ENCODE results near the gene CCDC32. TPM values are rescaled to one million over a fixed set of nuclear protein-coding genes. Genes with fewer than 3 reads are reported as not detected.

Gene CCDC32
- total RNA-seq, 2 donors from 2014 or later, result 7.6 to 21.0 TPM

DNA sequence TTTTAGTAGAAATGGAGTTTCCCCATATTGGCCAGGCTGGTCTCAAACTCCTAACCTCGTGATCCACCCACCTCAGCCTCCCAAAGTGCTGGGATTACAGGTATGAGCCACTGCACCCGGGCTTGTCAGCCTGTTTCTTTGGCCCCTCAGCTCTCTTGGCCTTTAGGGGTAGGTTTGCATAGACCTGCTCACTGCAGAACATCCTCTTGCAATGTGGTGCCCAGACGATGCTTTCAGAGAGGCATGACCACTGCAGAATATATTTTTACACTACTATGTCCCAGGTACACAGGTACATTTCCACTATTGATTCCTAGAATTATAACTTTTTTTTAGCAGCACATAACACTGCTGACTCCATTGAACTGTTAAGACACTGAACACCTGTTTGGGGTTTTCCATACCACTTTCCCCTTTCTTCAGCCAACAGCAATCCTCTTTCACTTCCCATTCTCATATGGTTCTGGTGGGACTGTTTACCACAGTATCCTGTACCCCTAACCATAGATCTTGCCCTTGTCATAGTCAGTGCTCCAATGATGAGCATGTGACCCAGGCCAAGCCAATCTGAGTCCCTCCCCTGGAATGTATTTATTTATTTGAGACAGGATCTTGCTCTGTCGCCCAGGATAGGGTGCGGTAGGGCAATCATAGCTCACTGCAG is 21.1 kb downstream of the CCDC32 start:
- peaks cover 0 to 5% of the 10 kb centered on the region in 2 donors for H3K36me3 ChIP-seq (replicated peaks in 1 of 2; ENCODE audit: insufficient read depth in 1 of 2, low read depth in 2 of 2)
- H3K9me3 ChIP-seq, result no peaks in the 10 kb centered on the region
- TF ChIP-seq POLR2A (IDR thresholded peaks at IDR 0.05), result no peak
- TF ChIP-seq, protein P1, sequence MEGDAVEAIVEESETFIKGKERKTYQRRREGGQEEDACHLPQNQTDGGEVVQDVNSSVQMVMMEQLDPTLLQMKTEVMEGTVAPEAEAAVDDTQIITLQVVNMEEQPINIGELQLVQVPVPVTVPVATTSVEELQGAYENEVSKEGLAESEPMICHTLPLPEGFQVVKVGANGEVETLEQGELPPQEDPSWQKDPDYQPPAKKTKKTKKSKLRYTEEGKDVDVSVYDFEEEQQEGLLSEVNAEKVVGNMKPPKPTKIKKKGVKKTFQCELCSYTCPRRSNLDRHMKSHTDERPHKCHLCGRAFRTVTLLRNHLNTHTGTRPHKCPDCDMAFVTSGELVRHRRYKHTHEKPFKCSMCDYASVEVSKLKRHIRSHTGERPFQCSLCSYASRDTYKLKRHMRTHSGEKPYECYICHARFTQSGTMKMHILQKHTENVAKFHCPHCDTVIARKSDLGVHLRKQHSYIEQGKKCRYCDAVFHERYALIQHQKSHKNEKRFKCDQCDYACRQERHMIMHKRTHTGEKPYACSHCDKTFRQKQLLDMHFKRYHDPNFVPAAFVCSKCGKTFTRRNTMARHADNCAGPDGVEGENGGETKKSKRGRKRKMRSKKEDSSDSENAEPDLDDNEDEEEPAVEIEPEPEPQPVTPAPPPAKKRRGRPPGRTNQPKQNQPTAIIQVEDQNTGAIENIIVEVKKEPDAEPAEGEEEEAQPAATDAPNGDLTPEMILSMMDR (IDR thresholded peaks at IDR 0.05), result no peak
- no peak overlapping the region for H3K4me3 ChIP-seq
- H3K4me1 ChIP-seq, result no peaks in the 10 kb centered on the region
- DNase-seq, result no peak
- no peak for ATAC-seq
- H3K27ac ChIP-seq, result no peak overlapping the region
- whole genome bisulfite sequencing, 2 donors, result 75 to 80% methylated on average over 5 of the region's 5 CpGs
- H3K27me3 ChIP-seq, result no peaks in the 10 kb centered on the region
- intact Hi-C loops (cut with DNase I), result no loop called here

DNA sequence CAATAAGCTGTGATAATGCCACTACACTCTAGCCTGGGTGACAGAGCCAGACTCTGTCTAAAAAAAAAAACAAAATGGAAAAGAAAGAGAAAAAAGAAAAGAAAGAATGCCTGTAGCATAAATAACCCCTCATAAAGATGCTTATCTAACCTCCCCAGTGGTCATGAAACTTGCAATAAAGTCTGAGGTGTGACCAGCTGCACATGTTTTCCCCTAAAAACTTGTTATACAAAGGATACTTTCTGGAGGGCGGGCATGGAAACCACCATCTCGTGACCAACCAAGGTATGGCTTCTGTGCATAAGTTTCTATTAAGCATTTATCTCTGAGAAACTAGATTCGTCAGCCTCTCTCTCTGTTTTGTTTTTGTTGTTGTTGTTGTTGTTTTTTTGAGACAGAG is 21.8 kb downstream of the CCDC32 start:
- Histone ChIP-seq H3K9me3 (no peaks in the 10 kb centered on the region), H3K4me1 (no peaks in the 10 kb centered on the region), H3K4me3 (no peak overlapping the region), H3K27me3 (no peaks in the 10 kb centered on the region), H3K36me3 (replicated peaks in 1 of 2; ENCODE audit: insufficient read depth in 1 of 2, low read depth in 2 of 2) (peaks cover 0 to 5% of the 10 kb centered on the region in 2 donors), H3K27ac (no peak overlapping the region)
- TF ChIP-seq, protein P1 (IDR thresholded peaks at IDR 0.05), result no peak
- no peak for TF ChIP-seq POLR2A (IDR thresholded peaks at IDR 0.05)
- intact Hi-C loops (cut with DNase I), result no loop called here
- no peak for ATAC-seq
- DNase-seq, result no peak
- 95 to 97% methylated on average over 3 of the region's 3 CpGs for WGBS, 2 donors

DNA sequence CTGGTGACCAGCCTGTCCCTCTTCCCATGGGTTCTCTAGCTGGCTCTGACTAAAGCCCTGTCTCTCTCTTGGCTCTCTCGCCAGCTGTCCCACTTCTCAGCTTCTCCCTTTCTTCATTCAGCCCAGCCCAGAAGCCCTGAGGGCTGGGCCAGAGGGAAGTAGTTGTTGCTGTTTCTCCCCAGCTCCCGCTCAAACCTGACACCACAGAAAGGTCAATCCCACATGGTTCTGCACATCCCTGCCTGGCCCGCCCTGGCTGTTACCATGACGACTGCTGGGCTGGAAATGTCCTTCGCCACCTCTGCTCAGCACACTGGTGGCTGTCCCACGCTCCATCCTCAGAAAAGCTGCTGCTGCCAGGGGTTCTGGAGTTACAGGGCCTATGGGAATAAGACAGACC is 25.9 kb downstream of the CCDC32 start:
- WGBS, 2 donors, result 86 to 97% methylated on average over 6 of the region's 6 CpGs

DNA sequence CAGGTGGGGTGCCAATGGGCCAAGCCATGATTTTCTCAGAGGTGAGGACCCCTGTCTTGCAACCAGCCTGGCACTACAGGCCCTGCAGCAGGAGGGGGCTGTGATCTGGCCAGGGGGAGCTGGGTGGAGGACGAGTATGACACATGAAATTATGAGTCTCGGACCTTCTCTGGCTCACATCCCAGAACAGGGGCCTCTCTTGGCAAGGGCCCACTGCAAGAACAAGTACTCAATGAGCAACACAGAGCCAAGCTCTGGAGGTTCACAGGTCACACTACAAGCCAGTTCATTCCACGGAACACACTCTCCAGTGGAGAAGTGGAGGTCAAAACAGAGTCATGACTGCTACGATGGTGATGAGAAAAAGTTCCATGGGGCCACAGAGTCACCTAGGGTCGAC is 28.3 kb downstream of the CCDC32 start:
- TF ChIP-seq POLR2A (IDR thresholded peaks at IDR 0.05), result no peak
- TF ChIP-seq, protein P1 (IDR thresholded peaks at IDR 0.05), result no peak
- H3K9me3 ChIP-seq, result no peaks in the 10 kb centered on the region
- no peaks in the 10 kb centered on the region for H3K27me3 ChIP-seq
- DNase-seq, result no peak
- no peak overlapping the region for H3K27ac ChIP-seq
- H3K4me1 ChIP-seq, result no peaks in the 10 kb centered on the region
- intact Hi-C loops (cut with DNase I), result no loop called here
- H3K36me3 ChIP-seq (replicated peaks in 1 of 2; ENCODE audit: insufficient read depth in 1 of 2, low read depth in 2 of 2), result no peaks in the 10 kb centered on the region
- H3K4me3 ChIP-seq, result no peak overlapping the region
- WGBS, 2 donors, result 72 to 77% methylated on average over 5 of the region's 5 CpGs
- ATAC-seq, result no peak

More for the DNA sequence above, 25.9 kb downstream of the CCDC32 start:
- H3K36me3 ChIP-seq (replicated peaks in 1 of 2; ENCODE audit: insufficient read depth in 1 of 2, low read depth in 2 of 2), result no peaks in the 10 kb centered on the region
- no peaks in the 10 kb centered on the region for H3K9me3 ChIP-seq
- intact Hi-C loops (cut with DNase I), result no loop called here
- H3K27ac ChIP-seq, result no peak overlapping the region
- H3K27me3 ChIP-seq, result no peaks in the 10 kb centered on the region
- H3K4me3 ChIP-seq, result no peak overlapping the region
- no peak for TF ChIP-seq POLR2A (IDR thresholded peaks at IDR 0.05)
- TF ChIP-seq, protein P1 (IDR thresholded peaks at IDR 0.05), result no peak
- DNase-seq, result no peak
- no peak for ATAC-seq
- H3K4me1 ChIP-seq, result no peaks in the 10 kb centered on the region

DNA sequence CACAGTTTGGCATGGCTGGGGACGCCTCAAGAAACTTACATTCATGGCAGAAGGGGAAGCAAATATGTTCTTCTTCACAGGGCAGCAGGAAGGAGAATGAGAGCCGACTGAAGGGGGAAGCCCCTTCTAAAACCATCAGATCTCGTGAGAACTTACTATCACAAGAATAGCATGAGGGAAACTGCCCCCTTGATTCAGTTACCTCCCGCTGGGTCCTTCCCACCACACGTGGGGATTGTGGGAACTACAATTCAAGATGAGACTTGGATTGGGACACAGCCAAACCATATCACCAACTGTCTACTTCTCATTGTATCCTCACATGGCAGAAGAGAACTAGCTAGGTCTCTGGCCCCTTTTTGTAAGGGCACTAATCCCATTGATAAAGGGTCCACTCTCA is 30.5 kb downstream of the CCDC32 start:
- Histone ChIP-seq H3K4me1 (no peaks in the 10 kb centered on the region), H3K36me3 (replicated peaks in 1 of 2; ENCODE audit: insufficient read depth in 1 of 2, low read depth in 2 of 2) (no peaks in the 10 kb centered on the region), H3K27ac (no peak overlapping the region), H3K4me3 (no peak overlapping the region), H3K9me3 (no peaks in the 10 kb centered on the region), H3K27me3 (no peaks in the 10 kb centered on the region)
- ATAC-seq, result no peak
- DNase-seq, result no peak
- 53 to 71% methylated on average over 5 of the region's 5 CpGs for WGBS, 2 donors
- intact Hi-C loops (cut with DNase I), result no loop called here
- TF ChIP-seq, protein P1 (IDR thresholded peaks at IDR 0.05), result no peak
- TF ChIP-seq POLR2A (IDR thresholded peaks at IDR 0.05), result no peak
